ENCODE measurements around the gene TLN1. TPM values are rescaled to one million over a fixed set of nuclear protein-coding genes. Genes with fewer than 3 reads are reported as not detected.

Gene TLN1
- total and polyA plus RNA-seq, 2 experiments from 2014 or later = 198 to 527 TPM

GRCh38 chr9:35748242-35748857 lies 16.4 kb upstream of the TLN1 start:
- peak overlapping the region; percentile 80 for H2AFZ ChIP-seq
- H3K4me1 ChIP-seq (ENCODE audit: insufficient read depth) = peaks cover 26% of the 10 kb centered on the region
- H3K36me3 ChIP-seq (ENCODE audit: low read depth) = peaks cover 15% of the 10 kb centered on the region
- 0 to 3% methylated on average over 24 of the region's 24 CpGs for WGBS, 2 experiments (ENCODE audit: low coverage in 1 of 2, low lambda C conversion rate in 2 of 2, missing lambda C conversion rate in 2 of 2)
- H3K9ac ChIP-seq = peak overlapping the region; percentile 85
- H3K9me3 ChIP-seq (ENCODE audit: low read depth) = no peaks in the 10 kb centered on the region
- peak; percentile 49 for DNase-seq
- TF ChIP-seq EZH2 (IDR thresholded peaks at IDR 0.05; ENCODE audit: insufficient read depth, poor library complexity, severe bottlenecking) (no peak), EZH2phosphoT487 (IDR thresholded peaks at IDR 0.05; ENCODE audit: insufficient read depth, low read depth) (no peak)
- H3F3A ChIP-seq (ENCODE audit: insufficient read depth) = no peaks in the 10 kb centered on the region
- peaks cover 66% of the 10 kb centered on the region for H3K79me2 ChIP-seq (ENCODE audit: insufficient read depth)
- no peaks in the 10 kb centered on the region for H3K9me2 ChIP-seq (ENCODE audit: insufficient read depth)
- H3K4me3 ChIP-seq = peak overlapping the region; percentile 90
- H3K27ac ChIP-seq = peak overlapping the region; percentile 39
- H3K27me3 ChIP-seq (replicated peaks; ENCODE audit: insufficient read depth) = no peaks in the 10 kb centered on the region
- H3K4me2 ChIP-seq (ENCODE audit: unreplicated experiment) = peak overlapping the region; percentile 94
- peaks cover 13% of the 10 kb centered on the region; the same call in 1 of the 2 replicates for H4K20me1 ChIP-seq (ENCODE audit: insufficient read depth)
- in situ Hi-C loops (cut with MboI) = no loop called here

GRCh38 chr9:35746583-35746982 lies 14.6 kb upstream of the TLN1 start:
- peak overlapping the region; percentile 90 for H3K4me3 ChIP-seq
- no peaks in the 10 kb centered on the region for H3K27me3 ChIP-seq (replicated peaks; ENCODE audit: insufficient read depth)
- H3K36me3 ChIP-seq (ENCODE audit: low read depth) = peaks cover 17% of the 10 kb centered on the region
- DNase-seq = peak; percentile 35
- peak overlapping the region; percentile 94 for H3K4me2 ChIP-seq (ENCODE audit: unreplicated experiment)
- peaks cover 68% of the 10 kb centered on the region for H3K79me2 ChIP-seq (ENCODE audit: insufficient read depth)
- TF ChIP-seq EZH2 (IDR thresholded peaks at IDR 0.05; ENCODE audit: insufficient read depth, poor library complexity, severe bottlenecking) (no peak), EZH2phosphoT487 (IDR thresholded peaks at IDR 0.05; ENCODE audit: insufficient read depth, low read depth) (no peak)
- peaks cover 13% of the 10 kb centered on the region; the same call in 1 of the 2 replicates for H4K20me1 ChIP-seq (ENCODE audit: insufficient read depth)
- peaks cover 26% of the 10 kb centered on the region for H3K4me1 ChIP-seq (ENCODE audit: insufficient read depth)
- 48 to 51% methylated on average over 3 of the region's 3 CpGs for WGBS, 2 experiments (ENCODE audit: low coverage in 1 of 2, low lambda C conversion rate in 2 of 2, missing lambda C conversion rate in 2 of 2)
- no peak overlapping the region for H3K27ac ChIP-seq
- in situ Hi-C loops (cut with MboI) = no loop called here
- H3K9me3 ChIP-seq (ENCODE audit: low read depth) = no peaks in the 10 kb centered on the region
- H3K9ac ChIP-seq = peak overlapping the region; percentile 85; the same call in 1 of the 2 replicates
- H2AFZ ChIP-seq = no peak overlapping the region
- H3K9me2 ChIP-seq (ENCODE audit: insufficient read depth) = no peaks in the 10 kb centered on the region
- H3F3A ChIP-seq (ENCODE audit: insufficient read depth) = no peaks in the 10 kb centered on the region

GRCh38 chr9:35745569-35745968 lies 13.6 kb upstream of the TLN1 start:
- Histone ChIP-seq H3K9ac (peak overlapping the region; percentile 85; the same call in 1 of the 2 replicates), H3K27ac (no peak overlapping the region), H4K20me1 (ENCODE audit: insufficient read depth) (peaks cover 13% of the 10 kb centered on the region; the same call in 1 of the 2 replicates), H3K4me3 (peak overlapping the region; percentile 90), H3K9me2 (ENCODE audit: insufficient read depth) (no peaks in the 10 kb centered on the region), H3F3A (ENCODE audit: insufficient read depth) (no peaks in the 10 kb centered on the region), H3K4me1 (ENCODE audit: insufficient read depth) (peaks cover 26% of the 10 kb centered on the region), H2AFZ (no peak overlapping the region), H3K27me3 (replicated peaks; ENCODE audit: insufficient read depth) (no peaks in the 10 kb centered on the region), H3K79me2 (ENCODE audit: insufficient read depth) (peaks cover 68% of the 10 kb centered on the region), H3K36me3 (ENCODE audit: low read depth) (peaks cover 17% of the 10 kb centered on the region), H3K4me2 (ENCODE audit: unreplicated experiment) (peak overlapping the region; percentile 94), H3K9me3 (ENCODE audit: low read depth) (no peaks in the 10 kb centered on the region)
- in situ Hi-C loops (cut with MboI) = no loop called here
- no peak for TF ChIP-seq EZH2 (IDR thresholded peaks at IDR 0.05; ENCODE audit: insufficient read depth, poor library complexity, severe bottlenecking)
- no peak for TF ChIP-seq EZH2phosphoT487 (IDR thresholded peaks at IDR 0.05; ENCODE audit: insufficient read depth, low read depth)
- DNase-seq = no peak
- 11 to 30% methylated on average over 1 of the region's 1 CpG for WGBS, 2 experiments (ENCODE audit: low coverage in 1 of 2, low lambda C conversion rate in 2 of 2, missing lambda C conversion rate in 2 of 2)

GRCh38 chr9:35743880-35744518 lies 12.0 kb upstream of the TLN1 start:
- no peak for DNase-seq
- peaks cover 13% of the 10 kb centered on the region; the same call in 1 of the 2 replicates for H4K20me1 ChIP-seq (ENCODE audit: insufficient read depth)
- WGBS, 2 experiments (ENCODE audit: low coverage in 1 of 2, low lambda C conversion rate in 2 of 2, missing lambda C conversion rate in 2 of 2) = 83 to 84% methylated on average over 8 of the region's 8 CpGs
- no peak overlapping the region for H3K9ac ChIP-seq
- TF ChIP-seq EZH2phosphoT487 (IDR thresholded peaks at IDR 0.05; ENCODE audit: insufficient read depth, low read depth) (no peak), EZH2 (IDR thresholded peaks at IDR 0.05; ENCODE audit: insufficient read depth, poor library complexity, severe bottlenecking) (no peak)
- H3K9me3 ChIP-seq (ENCODE audit: low read depth) = no peaks in the 10 kb centered on the region
- no peak overlapping the region for H3K27ac ChIP-seq
- H3K36me3 ChIP-seq (ENCODE audit: low read depth) = peaks cover 17% of the 10 kb centered on the region
- H3F3A ChIP-seq (ENCODE audit: insufficient read depth) = no peaks in the 10 kb centered on the region
- peaks cover 26% of the 10 kb centered on the region for H3K4me1 ChIP-seq (ENCODE audit: insufficient read depth)
- no peaks in the 10 kb centered on the region for H3K9me2 ChIP-seq (ENCODE audit: insufficient read depth)
- H3K4me3 ChIP-seq = no peak overlapping the region
- no peak overlapping the region for H2AFZ ChIP-seq
- H3K27me3 ChIP-seq (replicated peaks; ENCODE audit: insufficient read depth) = no peaks in the 10 kb centered on the region
- no peak overlapping the region for H3K4me2 ChIP-seq (ENCODE audit: unreplicated experiment)
- in situ Hi-C loops (cut with MboI) = no loop called here
- peaks cover 58% of the 10 kb centered on the region for H3K79me2 ChIP-seq (ENCODE audit: insufficient read depth)
